Pancreas (tissue), 10 donors: ENCODE data around the gene ARSK. TPM values are rescaled to one million over a fixed set of nuclear protein-coding genes. Genes with fewer than 3 reads are reported as not detected.

Experiments used
- ATAC-seq, 4 donors: fragments of 200-7000 bp; cut with Tn5 transposase; one replicate each; pipeline versions ENCODE4 v1.8.0 to v1.9.1; 2020; ENCODE audit warnings: mild to moderate bottlenecking in 4 of 4, moderate library complexity in 4 of 4
- DNase-seq, 6 donors: peaks; one replicate each; pipeline ENCODE4 v3.0.0-alpha.2; 2020
- FAIRE-seq: peaks from 2 replicates; lab custom pipeline; 2012; peaks lifted over from hg19 to GRCh38; lab: Jason Lieb, UNC
- H3K27ac ChIP-seq, 4 donors: fragments of 200-600 bp; sonication (generic); 1 replicate in 3 of 4; 2 replicates in 1 of 4; pipeline versions ENCODE4 v1.5.0 to v1.8.0; 2020
- H3K27me3 ChIP-seq, 4 donors: fragments of 200-600 bp; one replicate each; pipeline ENCODE4 v1.8.0; 2021
- H3K36me3 ChIP-seq, 3 donors: fragments of 200-600 bp; sonication (generic) in 1 of 3; one replicate each; pipeline versions ENCODE4 v1.5.0 to v1.8.0; 2020 to 2021
- H3K4me1 ChIP-seq, 3 donors: fragments of 200-600 bp; one replicate each; pipeline ENCODE4 v1.8.0; 2021
- H3K4me3 ChIP-seq, 4 donors: fragments of 200-600 bp; sonication (generic) in 2 of 4; one replicate each; pipeline versions ENCODE4 v1.5.0 to v1.8.0; 2020 to 2021
- H3K9me3 ChIP-seq, 4 donors: fragments of 200-600 bp; one replicate each; pipeline ENCODE4 v1.8.0; 2021
- WGBS, 2 donors: extraction: QIAGEN DNeasy Blood & Tissue Kit; methylation state at CpG; one replicate each; pipeline ENCODE4 v1.1.7; 2013; 5-methylcytosine and 5-hydroxymethylcytosine counted together
- intact Hi-C, 3 donors: fragments of 100-400 bp; cut with DNase I; formaldehyde crosslinking; loops; one replicate each; pipeline versions ENCODE4 v1.11.1 to v1.14.2; 2022
- polyA plus RNA-seq, 2 donors: library from polyadenylated mRNA; stranded (reverse); fragments of 200-250 nt; gene quantifications; one replicate each; pipeline ENCODE4 v1.2.3, GENCODE V29; 2013
- total RNA-seq, 6 donors: library from RNA; stranded (reverse); fragmentation: NEBNext Ultra II Directional in 4 of 6; extraction: Animal tissue kit (Norgen Biotek cat#: 25700) in 4 of 6; gene quantifications; one replicate each; pipeline versions ENCODE4 v1.2.1 to v1.2.4, GENCODE V29; 2021 to 2023
- TF ChIP-seq, protein P1 (sequence below), 4 donors: fragments of 200-600 bp; sonication (generic) in 3 of 4; IDR thresholded peaks; one replicate each; pipeline versions ENCODE4 v1.5.0 to v1.8.0; 2021; ENCODE audit warnings: antibody characterized with exemption in 4 of 4
- donor health status: healthy with polysubstance abuse.
- donor health status: DM: no; HTN: no; CAD: no; lungs with moderate emphysema.
- donor health status: DM: no; HTN: no; CAD: no.
- donor health status: control.
- donor health status: control.
- donor health status: Bipolar disorder and iron deficiency.
- donor health status: DM: yes; HTN: yes; CAD: no.
- donor health status: DM: no; HTN: no; CAD: no.
- donor health status: DM: no; HTN: no; CAD: no.
- donor health status: DM: yes; HTN: yes; CAD: no.

The ARSK gene
- total and polyA plus RNA-seq, 8 donors = 1.3 to 3.9 (median 3.2) TPM

DNA sequence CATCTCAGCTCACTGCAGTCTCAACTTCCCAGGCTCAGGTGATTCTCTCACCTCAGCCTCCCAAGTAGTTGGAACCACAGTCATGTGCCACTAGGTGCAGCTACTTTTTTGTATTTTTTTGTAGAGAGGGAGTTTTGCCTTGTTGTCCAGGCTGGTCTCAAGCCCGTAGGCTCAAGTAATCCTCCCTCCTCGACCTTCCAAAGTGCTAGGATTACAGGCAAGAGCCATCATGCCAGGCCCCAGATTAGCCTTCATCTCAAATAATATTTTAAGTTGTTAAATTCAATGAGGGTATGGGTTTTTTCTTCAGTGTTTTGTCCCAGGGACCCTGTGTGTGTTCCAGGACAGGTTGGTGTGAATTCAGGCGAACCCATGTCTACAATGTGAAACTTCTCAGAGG is 79.2 kb downstream of the ARSK start:
- Histone ChIP-seq H3K36me3 (no peaks in the 10 kb centered on the region), H3K27ac (no peak overlapping the region), H3K9me3 (no peaks in the 10 kb centered on the region), H3K27me3 (no peaks in the 10 kb centered on the region), H3K4me3 (no peak overlapping the region), H3K4me1 (peaks cover 0 to 16% (median 0%) of the 10 kb centered on the region in 3 donors)
- no peak for DNase-seq
- no peak for ATAC-seq
- FAIRE-seq = no peak
- intact Hi-C loops = no loop called here
- TF ChIP-seq, protein P1, sequence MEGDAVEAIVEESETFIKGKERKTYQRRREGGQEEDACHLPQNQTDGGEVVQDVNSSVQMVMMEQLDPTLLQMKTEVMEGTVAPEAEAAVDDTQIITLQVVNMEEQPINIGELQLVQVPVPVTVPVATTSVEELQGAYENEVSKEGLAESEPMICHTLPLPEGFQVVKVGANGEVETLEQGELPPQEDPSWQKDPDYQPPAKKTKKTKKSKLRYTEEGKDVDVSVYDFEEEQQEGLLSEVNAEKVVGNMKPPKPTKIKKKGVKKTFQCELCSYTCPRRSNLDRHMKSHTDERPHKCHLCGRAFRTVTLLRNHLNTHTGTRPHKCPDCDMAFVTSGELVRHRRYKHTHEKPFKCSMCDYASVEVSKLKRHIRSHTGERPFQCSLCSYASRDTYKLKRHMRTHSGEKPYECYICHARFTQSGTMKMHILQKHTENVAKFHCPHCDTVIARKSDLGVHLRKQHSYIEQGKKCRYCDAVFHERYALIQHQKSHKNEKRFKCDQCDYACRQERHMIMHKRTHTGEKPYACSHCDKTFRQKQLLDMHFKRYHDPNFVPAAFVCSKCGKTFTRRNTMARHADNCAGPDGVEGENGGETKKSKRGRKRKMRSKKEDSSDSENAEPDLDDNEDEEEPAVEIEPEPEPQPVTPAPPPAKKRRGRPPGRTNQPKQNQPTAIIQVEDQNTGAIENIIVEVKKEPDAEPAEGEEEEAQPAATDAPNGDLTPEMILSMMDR (IDR thresholded peaks at IDR 0.05) = no peak
- 94 to 96% methylated on average over 3 of the region's 3 CpGs for WGBS, 2 donors

DNA sequence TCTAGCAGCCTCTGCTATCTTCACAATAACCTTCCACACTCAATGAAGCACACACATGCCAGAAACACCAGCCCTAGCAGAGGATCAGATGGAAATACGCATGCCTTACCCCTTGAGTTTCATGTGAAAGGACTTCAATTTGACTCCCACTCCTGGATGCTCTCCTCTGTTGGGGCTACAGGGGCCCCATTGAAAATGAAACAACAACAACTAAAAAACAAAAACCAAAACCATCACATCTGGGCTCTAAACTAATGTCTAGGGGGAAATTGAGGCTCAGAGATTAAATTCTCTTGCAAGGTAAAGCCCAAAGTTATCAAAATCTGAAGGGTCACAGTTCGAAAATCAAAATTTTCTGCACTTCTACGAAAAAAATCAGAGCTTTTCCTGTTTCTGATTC is 83.7 kb downstream of the ARSK start:
- DNase-seq (no peak), ATAC-seq (no peak), FAIRE-seq (no peak)
- Histone ChIP-seq H3K27ac (no peak overlapping the region), H3K4me1 (peaks cover 9 to 23% (median 22%) of the 10 kb centered on the region in 3 donors), H3K27me3 (no peaks in the 10 kb centered on the region), H3K36me3 (no peaks in the 10 kb centered on the region), H3K9me3 (no peaks in the 10 kb centered on the region), H3K4me3 (no peak overlapping the region)
- intact Hi-C loops = no loop called here
- 86 to 88% methylated on average over 3 of the region's 3 CpGs for WGBS, 2 donors
- TF ChIP-seq, protein P1 (IDR thresholded peaks at IDR 0.05) = no peak

DNA sequence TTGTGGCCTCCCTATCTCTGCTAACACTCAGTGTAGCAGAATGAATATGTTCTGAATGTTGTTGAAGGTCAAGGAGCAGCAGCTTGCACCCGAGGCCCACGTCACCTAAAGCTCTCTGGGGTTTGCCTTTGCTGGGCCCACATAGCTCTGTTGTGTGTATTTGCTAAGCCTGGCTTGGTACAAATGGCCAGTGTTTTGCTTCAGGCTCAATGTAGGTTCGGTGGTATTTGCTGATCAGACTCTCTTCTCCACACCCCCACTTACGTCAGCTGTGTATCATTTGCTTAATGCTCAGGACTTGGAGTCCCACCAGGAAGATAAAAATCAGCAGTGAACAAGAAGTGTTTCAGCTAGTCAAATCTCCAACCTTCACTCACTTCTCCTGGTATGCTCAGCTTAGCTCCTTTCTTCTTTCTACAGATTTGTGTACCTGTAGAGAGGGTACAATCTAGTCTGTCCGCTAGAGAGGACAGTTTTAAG is 86.9 kb downstream of the ARSK start:
- WGBS, 2 donors = 34 to 39% methylated on average over 5 of the region's 5 CpGs
- DNase-seq (peak in 5 of 6 donors; percentile 55 to 87 (median 68)), ATAC-seq (peak; percentile 4 to 76 (median 48)), FAIRE-seq (no peak)
- Histone ChIP-seq H3K27me3 (no peaks in the 10 kb centered on the region), H3K27ac (peak overlapping the region; percentile 55 to 80 (median 72)), H3K4me3 (no peak overlapping the region), H3K36me3 (no peaks in the 10 kb centered on the region), H3K4me1 (peaks cover 9 to 29% (median 23%) of the 10 kb centered on the region in 3 donors), H3K9me3 (no peaks in the 10 kb centered on the region)
- intact Hi-C loops = loop anchor here in 2 of 3 donors (5.0 to 10.0 kb wide), 2 partner anchors 203 to 206 kb away; no protein-coding TSS in a partner anchor
- TF ChIP-seq, protein P1 (IDR thresholded peaks at IDR 0.05) = no peak

DNA sequence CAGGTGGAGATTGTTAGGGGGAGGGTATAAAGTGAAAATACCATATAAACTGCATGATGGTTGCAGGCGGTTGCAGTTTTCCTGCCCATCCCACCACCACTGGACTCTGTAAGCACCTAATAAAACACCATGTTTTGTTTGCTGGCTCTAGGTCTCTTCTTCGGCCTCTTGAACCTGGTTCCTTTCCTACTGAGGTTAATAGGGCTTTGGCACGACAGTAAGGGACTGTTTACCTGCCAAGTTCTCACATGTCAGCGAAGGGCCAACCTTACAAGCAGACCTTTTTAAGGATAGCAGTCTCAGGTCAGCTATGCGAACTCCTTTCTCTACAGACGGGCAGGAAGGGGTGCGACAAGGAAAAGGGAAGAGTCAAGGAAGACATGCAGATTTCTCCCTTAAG is 88.3 kb downstream of the ARSK start:
- H3K27ac ChIP-seq = no peak overlapping the region

More for the DNA sequence above, 88.3 kb downstream of the ARSK start:
- H3K4me1 ChIP-seq = peaks cover 16 to 40% (median 25%) of the 10 kb centered on the region in 3 donors
- ATAC-seq (no peak), DNase-seq (no peak), FAIRE-seq (no peak)
- WGBS, 2 donors = 90 to 93% methylated on average over 7 of the region's 7 CpGs
- no peaks in the 10 kb centered on the region for H3K9me3 ChIP-seq
- TF ChIP-seq, protein P1 (IDR thresholded peaks at IDR 0.05) = no peak
- no peak overlapping the region for H3K4me3 ChIP-seq
- H3K27me3 ChIP-seq = no peaks in the 10 kb centered on the region
- no peaks in the 10 kb centered on the region for H3K36me3 ChIP-seq
- intact Hi-C loops = loop anchor here in 2 of 3 donors (5.0 to 10.0 kb wide), 2 partner anchors 202 to 204 kb away; no protein-coding TSS in a partner anchor
